GM18951 (cell line): ENCODE results near the gene GYG2.

ENCODE experiments used
- POLR2A ChIP-seq: IDR thresholded peaks from 4 replicates; pipeline ENCODE4 v1.6.1; 2011; ENCODE audit warnings: mild to moderate bottlenecking; ENCODE audit not compliant: insufficient read length, insufficient read depth; ENCODE audit errors: extremely low read depth
- in situ Hi-C: fragments of 300-500 bp; cut with MboI; formaldehyde crosslinking; loops from one replicate; pipeline ENCODE4 v1.12.0; 2022; ENCODE audit warnings: low sequenced_read_pairs, mixed read lengths, inconsistent platforms; ENCODE audit not compliant: unreplicated experiment

The GYG2 gene

GRCh38 chrX:2829469-2830246 lies 928 bp downstream of the GYG2 start:
- TF ChIP-seq POLR2A = no peak
- in situ Hi-C loops = no loop called here

GRCh38 chrX:2831471-2832228 lies 2.9 kb downstream of the GYG2 start:
- in situ Hi-C loops = no loop called here

GRCh38 chrX:2837961-2838360 lies 9.2 kb downstream of the GYG2 start:
- TF ChIP-seq POLR2A = no peak
- in situ Hi-C loops = no loop called here

More at GRCh38 chrX:2831471-2832228, 2.9 kb downstream of the GYG2 start:
- TF ChIP-seq POLR2A = no peak

- in situ Hi-C loops = no loop called here
- no peak for TF ChIP-seq POLR2A
Measured at GRCh38 chrX:2840961-2841360, 12.2 kb downstream of the GYG2 start.

- TF ChIP-seq POLR2A = no peak
- in situ Hi-C loops = no loop called here
Measured at GRCh38 chrX:2841537-2841936, 12.8 kb downstream of the GYG2 start.

GRCh38 chrX:2846992-2847391 lies 18.3 kb downstream of the GYG2 start:
- in situ Hi-C loops = no loop called here
- no peak for TF ChIP-seq POLR2A

GRCh38 chrX:2848871-2849301 lies 20.2 kb downstream of the GYG2 start:
- in situ Hi-C loops = no loop called here

GRCh38 chrX:2854918-2855317 lies 26.2 kb downstream of the GYG2 start:
- in situ Hi-C loops = no loop called here
- no peak for TF ChIP-seq POLR2A

More at GRCh38 chrX:2848871-2849301, 20.2 kb downstream of the GYG2 start:
- no peak for TF ChIP-seq POLR2A

- in situ Hi-C loops = no loop called here
- no peak for TF ChIP-seq POLR2A
Measured at GRCh38 chrX:2855761-2856160, 27.0 kb downstream of the GYG2 start.

- in situ Hi-C loops = no loop called here
- no peak for TF ChIP-seq POLR2A
Measured at GRCh38 chrX:2857566-2857965, 28.8 kb downstream of the GYG2 start.

GRCh38 chrX:2859197-2859797 lies 30.6 kb downstream of the GYG2 start:
- no peak for TF ChIP-seq POLR2A

GRCh38 chrX:2862404-2862803 lies 33.7 kb downstream of the GYG2 start:
- in situ Hi-C loops = no loop called here
- TF ChIP-seq POLR2A = no peak

More at GRCh38 chrX:2859197-2859797, 30.6 kb downstream of the GYG2 start:
- in situ Hi-C loops = no loop called here

GRCh38 chrX:2863646-2864045 lies 34.9 kb downstream of the GYG2 start:
- in situ Hi-C loops = no loop called here
- no peak for TF ChIP-seq POLR2A

- in situ Hi-C loops = no loop called here
- TF ChIP-seq POLR2A = no peak
Measured at GRCh38 chrX:2867206-2867605, 38.5 kb downstream of the GYG2 start.

- in situ Hi-C loops = no loop called here
- TF ChIP-seq POLR2A = no peak
Measured at GRCh38 chrX:2870650-2871049, 41.9 kb downstream of the GYG2 start.
